Heart left ventricle (tissue), 13 donors: ENCODE data around the gene TRAPPC10.

Experiments used
- CTCF ChIP-seq, 12 donors: fragments of 200-600 bp; sonication (generic) in 4 of 12; IDR thresholded peaks; one replicate each; pipeline versions ENCODE4 v1.5.0 to v1.8.0; 2018 to 2022; ENCODE audit warnings: antibody characterized with exemption in 12 of 12, mild to moderate bottlenecking in 5 of 12
- POLR2A ChIP-seq, 2 donors: fragments of 450-650 bp; IDR thresholded peaks; one replicate each; pipeline ENCODE4 v1.6.1; 2017; ENCODE audit warnings: antibody characterized with exemption in 2 of 2, mild to moderate bottlenecking in 2 of 2, moderate library complexity in 2 of 2
- donor health status: ischemic (EF 13 %, LVEDD 7.1; RV severe dilation, severe dysfunction).
- donor health status: DM: no; HTN: yes; CAD: no.
- donor health status: DM: no; HTN: no; CAD: no.
- donor health status: ischemic (EF 25% LVEDD 6.9; RV normal size, moderate dysfunction).
- donor health status: ischemic (EF 25% LVEDD 5.7; RV mildly dilated, moderate dysfunction).
- donor health status: ischemic (EF 35%, LVEDD 5.7; RV mildly dilated, moderate dysfunction).
- donor health status: nonischemic (EF 11% LVEDD 7.7; RV severe dilation, severe dysfunction).
- donor health status: DM: yes; HTN: yes; CAD: no.
- donor health status: PGD.
- donor health status: ischemic (EF 29% LVEDD 5.4; RV normal size, mild dysfunction).
- donor health status: nonischemic (EF 23%, LVEDD 6.1; RV moderate dilation, normal function).

DNA sequence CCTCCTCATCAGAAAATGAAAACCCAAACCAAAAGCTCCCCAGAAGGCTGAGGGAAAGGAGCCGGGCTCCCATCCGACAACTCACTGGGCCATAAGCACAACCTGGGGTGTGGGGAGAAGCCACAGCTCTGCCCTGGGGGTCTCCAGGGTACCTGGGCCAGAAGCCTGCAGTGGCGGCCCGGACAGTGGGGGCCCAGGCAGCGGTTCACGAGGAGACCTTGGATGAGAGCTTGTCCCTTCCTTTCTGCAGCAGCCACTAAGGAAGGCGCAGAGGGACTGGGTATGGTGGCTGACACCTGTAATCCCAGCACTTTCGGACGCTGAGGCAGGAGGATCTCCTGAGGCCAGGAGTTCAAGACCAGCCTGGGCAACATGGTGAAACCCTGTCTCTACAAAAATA, 17.5 kb upstream of the TRAPPC10 start:
- no peak for TF ChIP-seq POLR2A (IDR thresholded peaks at IDR 0.05)
- no peak for TF ChIP-seq CTCF (IDR thresholded peaks at IDR 0.05)
